NCI-H2107 (cell line): ENCODE data around the gene NHSL2.
A peak's percentile ranks its signal among the peaks of the same experiment; 100 is the strongest.

Experiments used
- DNase-seq: peaks from one replicate; lab custom pipeline; 2025; lab: John Stamatoyannopoulos, UW

The NHSL2 gene

DNA sequence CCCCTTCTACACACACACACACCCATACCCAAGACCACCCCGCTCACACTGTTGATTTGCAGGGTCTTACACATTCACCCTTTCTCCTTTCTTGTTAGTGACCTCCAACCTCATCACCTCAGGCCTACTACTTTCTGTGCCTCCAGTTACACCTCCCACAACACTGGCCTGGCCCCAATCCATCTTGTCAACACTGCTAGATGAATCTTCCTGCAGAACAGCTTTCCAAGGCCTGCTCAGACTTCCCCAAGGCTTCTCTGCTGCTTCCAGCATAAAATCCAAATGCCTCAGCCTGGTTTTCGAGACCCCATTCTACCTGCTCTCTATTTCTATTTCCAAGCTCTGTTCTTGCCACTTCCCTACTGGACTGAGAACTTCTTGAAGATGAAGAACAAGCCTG is 79.9 kb downstream of the NHSL2 start:
- no peak for DNase-seq

DNA sequence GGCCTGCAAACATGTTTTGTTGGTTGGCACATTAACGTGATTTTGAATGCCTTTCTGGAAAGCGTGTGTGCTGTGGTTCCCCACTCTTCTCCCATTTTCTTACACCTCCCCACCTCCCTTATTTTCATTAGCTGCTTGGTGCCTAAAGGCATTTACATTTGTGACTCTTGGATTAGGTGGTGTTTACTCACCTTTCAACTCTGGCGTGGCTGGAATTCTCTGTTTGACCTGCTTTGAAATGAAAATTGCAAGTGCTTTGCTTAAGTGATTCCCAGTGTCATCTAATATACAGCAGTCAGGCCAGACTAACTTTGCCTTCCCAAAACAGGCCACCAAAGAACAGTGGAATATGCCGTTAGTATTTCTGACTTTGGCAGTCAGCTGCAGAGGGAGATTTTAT is 80.5 kb downstream of the NHSL2 start:
- no peak for DNase-seq

DNA sequence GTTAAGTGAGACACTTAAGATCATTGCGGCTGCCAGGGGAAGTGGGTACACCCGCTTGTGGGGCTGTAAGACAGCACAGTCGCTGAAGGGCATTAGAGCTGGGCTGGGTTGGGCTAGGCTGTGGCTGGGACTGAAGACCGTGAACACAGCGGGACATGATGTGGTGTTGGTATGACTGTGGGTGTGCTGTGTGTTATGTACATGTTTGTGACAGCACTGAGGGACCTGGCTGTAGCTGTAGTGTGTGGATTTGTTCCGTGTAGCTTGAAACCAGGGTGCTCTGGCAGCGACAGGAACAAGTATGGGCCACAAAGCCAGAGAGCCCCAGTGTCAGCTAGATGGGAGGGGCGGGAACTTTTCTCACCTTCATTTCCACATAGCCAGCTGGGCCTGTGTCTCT is 82.1 kb downstream of the NHSL2 start:
- DNase-seq, result no peak

DNA sequence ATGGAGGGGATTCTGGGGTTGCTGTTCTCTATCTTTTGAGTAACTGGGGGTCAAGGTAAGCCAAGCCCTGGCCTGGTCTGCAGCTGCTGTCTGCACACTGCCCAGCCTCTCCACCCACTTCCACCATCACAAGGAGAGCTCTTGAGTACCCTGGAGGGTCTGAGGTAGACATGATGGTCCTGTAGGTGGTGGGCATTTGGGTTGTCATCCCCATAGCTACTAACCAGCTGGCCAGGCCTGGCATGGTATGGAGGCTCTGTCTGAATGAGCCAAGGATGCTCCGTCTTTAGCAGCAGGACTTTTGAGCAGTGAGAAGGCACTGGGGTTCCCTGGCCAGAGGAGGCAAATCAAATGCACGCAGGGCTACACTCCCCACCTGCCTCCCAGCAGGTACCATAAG is 82.7 kb downstream of the NHSL2 start:
- no peak for DNase-seq

DNA sequence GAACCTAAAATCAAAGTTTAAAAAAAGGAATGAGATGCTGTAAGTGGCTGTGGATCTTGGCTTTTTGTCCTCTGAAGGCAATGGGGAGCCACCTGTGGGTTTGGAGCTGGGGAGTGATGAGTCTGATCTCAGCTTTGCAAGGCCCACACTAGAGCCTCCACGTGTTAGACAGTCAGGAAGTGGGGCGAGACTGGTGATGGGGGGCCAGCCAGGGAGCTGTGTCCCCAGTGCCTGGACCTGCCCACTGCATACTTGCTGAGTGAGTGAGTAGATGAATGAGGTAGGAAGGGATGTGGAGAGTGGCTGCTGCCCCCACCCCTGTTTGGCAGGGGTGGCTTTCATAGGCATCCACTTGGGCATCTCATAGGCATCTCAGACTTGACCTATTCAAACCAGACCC is 84.0 kb downstream of the NHSL2 start:
- no peak for DNase-seq

DNA sequence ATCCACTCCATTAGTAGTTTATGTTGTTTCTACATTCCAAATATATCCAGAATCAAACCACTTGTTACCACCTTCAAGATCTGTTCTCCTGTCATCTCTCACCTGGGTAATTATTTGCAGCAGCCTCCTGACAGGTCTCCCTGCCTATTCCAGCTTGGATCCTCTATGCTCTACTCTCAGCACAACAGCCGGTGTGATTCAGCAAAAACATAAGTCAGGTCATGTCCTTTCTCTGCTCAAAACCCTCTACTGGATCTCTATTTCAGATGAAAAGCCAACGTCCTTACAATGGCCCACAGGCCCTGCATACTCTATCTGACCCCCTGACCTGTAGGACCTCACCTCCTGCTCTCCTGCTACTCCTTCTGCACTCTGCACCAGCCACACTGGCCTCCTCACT is 84.5 kb downstream of the NHSL2 start:
- no peak for DNase-seq

DNA sequence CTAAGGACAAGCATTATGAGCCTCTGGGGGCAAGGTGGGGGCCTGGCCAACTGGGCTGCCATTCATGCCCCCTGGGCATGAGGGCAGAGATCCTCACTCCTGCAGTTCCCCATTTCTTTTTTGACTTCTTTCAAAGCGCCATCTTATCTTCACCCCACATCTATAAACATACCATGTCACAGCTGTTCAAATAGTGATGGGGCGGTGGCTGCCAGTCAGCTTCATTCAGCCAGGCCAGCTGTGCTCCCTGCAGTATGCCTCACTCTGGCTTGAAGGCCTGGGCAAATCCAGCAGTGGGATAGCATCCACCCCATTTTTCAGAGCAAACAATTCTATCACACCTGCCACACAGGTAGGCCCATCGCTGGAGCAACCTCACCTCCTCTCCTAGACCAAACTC is 85.5 kb downstream of the NHSL2 start:
- DNase-seq, result no peak

DNA sequence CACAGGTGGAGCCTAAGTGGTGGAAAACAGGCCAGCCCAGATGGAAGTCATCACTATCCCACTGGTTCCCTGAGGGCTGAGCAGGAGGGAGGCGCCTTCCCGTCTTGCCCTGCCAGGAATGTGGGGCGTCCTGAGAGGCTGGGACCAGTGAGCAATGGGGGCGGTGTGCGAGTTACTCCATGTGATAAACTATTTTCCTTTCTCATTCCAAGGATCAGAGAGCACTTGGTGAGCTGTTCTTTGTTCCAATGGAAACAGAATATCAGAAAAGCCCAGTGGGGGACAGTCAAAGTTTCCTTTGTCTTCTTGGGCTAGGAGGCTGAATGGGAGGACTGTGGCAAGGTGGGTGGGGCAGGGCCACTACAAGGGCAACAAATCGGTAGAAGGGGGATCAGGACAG is 86.2 kb downstream of the NHSL2 start:
- no peak for DNase-seq

DNA sequence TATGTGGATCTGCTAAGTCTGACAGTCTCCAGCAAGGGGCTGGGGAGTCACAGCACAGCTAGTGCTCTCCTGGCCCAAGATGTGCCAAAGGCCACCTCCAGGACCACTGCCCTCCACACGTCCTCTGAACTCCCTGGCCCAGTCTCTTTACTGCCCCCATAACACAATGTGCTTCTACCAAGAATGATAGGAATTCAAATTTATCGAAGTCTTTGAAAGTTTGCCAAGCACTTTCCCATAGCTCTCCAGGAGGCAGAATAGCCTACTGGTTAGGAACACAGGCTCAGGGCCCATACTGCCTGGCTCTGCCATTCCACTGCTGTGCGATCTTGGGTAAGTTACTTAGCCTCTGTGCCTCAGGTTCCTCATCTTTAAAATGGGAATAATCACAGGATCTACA is 86.7 kb downstream of the NHSL2 start:
- DNase-seq, result no peak

DNA sequence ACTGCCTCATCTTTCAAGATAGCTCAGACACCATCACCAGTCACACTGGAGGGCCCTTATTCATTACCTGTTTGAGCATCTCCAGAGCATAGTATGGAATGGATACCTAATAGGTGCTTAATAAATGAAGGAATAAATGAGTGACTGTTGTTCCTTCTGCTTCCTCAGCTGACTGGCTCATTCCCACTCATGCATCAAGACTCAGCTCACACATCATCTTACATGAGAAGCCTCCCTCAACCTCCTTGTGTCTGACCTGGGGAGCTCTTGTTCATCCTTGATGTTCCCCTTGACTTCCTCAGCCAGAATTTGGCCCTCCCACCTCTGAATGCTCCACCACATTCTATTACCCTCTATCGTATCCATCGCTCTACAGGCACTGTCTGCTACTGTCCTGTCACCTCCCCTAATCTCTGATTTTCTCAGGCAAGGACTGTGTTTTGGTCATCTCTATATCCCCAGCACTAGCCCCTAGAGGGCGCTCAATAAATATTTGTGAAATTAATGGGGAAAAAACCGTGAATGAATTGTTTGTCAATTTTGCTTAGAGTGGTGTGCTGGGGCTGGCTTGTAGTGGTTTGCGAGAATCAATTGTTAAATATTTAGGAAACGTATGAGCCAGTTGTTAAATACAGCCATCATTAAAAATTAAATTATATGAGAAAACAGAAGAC is 88.3 kb downstream of the NHSL2 start:
- DNase-seq, result no peak

DNA sequence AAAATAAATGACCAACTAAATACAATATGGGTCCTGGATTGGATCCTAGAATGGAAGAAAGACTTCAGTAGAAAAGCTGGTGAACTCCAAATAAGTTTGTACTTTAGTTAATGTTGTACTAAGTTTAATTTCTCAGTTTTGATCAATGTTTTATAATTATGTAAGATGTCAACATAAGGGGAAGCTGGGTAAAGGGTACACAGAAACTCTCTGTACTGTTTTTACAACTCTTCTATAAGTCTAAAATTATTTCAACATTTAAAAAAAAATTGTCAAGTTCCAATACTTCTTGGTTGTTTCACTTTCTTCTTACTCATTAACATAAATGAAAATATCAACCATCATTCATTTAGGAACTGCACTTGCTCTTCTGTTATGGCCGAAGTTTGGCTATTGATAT is 88.9 kb downstream of the NHSL2 start:
- DNase-seq, result no peak

DNA sequence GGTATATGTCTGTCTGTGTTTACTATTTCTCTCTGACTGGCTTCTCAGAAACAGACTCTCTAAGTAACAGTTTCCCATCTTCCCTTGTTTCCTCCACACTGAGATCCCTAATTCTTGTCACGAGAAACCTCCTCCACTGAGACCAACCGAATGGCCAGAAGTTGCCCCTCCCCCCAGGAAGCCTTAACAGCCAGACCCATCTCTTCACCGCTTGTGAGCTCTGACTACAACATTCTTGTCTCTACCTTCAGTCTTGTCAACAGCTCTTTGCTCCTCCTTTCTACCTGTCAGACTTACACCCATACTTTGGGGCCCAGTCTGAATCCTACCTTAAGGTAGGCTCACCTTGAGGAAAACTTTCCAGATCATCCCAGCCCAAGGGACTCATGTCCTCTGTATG is 90.8 kb downstream of the NHSL2 start:
- DNase-seq, result no peak

DNA sequence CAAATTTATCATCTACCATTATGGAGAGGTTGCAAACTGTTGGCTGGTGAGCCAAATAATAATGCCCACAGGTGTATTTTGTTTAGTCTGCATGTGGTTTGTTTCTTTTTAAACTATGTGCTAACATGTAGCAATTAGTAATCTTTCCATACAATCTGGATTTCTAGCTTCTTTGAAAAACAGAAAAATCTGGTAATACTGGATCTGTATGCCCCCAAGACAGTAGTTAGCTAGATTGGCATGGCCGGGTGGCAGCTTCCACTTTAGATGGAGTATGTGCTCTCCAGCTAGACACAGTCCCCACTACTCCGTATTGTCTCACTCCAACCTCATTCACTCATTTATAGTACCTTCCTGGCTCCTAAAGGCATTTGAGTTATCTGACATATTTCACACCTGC is 91.3 kb downstream of the NHSL2 start:
- no peak for DNase-seq

DNA sequence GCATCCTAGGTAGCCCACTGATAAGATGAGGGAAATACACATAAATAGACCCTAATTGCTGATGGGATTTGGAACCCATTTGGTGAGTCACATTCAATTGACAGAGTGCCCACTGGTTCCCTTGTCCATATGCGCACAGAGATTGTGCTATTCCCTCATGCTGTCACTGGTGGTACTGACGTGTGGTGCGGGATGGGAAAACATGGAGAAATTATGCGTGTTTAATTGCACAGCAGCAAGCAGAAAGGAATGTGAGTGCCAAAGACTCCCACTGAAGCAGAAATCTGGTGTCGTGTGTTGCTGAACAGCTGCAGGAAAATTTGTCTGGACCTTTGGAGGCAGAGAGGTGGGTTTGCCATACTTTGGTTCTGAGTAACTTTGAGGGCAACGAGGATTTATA is 92.2 kb downstream of the NHSL2 start:
- DNase-seq, result no peak

DNA sequence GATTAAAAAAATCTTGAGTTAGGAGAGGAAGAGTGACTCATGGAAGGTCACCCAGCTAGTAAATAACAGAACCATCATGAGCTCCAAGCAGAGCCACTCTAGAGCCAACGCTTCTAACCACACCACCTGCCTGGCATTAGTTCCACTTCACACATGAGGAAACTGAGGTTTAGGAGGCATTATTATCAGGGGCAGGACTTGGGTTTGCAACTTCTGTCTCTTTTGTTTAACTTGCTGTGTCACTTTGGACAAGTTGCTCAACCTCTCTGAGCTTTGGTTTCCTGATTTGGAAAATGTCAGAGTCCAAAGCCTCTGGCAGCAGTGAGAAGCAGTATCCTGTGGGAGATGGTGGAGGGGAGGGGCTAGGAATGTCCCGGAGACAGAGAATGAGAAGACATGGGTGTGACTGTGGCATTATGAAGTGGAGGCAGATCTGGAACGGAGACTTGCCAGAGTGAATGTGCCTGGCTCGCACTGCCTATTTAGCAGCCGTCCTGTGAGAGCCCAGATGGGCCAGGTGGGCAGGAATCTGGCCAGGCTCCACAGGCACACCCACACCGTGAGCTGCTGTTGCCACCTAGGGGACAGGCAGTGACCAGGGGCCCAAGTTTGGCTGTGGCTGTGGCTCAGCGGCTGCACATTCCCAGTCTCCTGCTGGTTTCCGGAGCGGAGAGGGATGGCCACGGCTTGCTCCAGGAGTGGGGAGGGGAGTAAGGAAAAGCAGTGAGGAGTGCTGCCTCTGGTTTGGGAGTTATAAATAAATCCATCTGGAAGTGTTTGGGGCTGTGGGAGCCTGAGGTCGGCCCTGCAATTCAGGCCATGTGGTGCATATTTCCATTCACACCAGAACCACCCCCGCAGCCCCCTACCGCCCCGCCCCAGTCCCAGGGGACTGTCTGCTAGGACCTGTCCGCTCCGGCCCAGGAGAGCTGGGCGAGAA is 93.4 kb downstream of the NHSL2 start:
- DNase-seq, result no peak

DNA sequence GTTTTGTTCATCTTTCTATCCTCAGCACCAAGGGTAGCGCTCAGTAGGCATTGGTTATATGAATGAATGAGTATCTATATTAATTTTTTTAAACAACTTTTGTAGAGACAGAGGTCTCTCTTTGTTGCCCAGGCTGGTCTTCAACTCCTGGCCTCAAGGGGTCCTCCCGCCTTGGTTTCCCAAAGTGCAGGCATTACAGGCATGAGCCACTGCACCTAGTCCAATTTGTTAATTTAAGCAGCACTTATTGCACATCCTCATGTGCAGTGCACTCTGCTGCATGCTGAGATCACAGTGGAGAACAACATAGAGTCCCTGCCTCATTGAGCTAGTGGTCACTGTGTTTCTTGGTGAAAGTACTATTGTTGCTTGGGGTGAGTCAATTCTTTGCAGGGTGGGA is 94.4 kb downstream of the NHSL2 start:
- DNase-seq, result no peak

DNA sequence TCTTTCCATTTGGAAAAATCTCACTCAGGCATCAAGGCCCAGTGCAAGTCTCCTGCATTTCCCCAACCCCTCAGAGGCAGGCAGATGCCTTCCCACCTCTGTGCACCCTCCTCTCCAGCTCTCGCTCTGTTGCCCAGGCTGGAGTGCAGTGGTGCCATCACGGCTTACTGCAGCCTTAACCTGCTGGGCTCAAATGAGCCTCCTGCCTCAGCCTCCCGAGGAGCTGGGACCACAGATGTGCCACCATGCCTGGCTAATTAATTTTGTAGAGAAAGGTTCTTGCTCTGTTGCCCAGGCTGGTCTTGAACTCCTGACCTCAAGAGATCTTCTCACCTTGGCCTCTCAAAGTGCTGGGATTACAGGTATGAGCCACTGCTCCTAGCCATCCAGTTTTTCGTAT is 95.8 kb downstream of the NHSL2 start:
- DNase-seq, result no peak

DNA sequence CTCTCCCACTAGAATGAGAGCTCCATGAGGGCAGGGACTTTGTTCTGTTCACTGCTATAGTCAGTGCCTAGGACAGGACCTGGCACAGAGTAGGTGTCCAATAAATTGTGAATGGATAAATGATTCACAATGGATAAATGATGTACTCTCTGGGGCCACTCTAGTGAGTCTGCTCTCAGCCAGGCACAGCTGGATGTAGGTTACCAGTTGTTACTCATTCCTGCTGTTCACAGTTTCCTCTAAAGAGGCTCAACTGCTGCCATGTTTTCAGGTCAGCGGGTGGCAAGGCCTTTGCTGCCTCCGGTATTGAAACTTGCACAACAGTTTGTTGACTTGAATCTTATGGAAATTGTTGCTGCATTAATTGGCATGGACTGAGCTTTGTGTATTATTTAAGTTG is 99.1 kb downstream of the NHSL2 start:
- no peak for DNase-seq

DNA sequence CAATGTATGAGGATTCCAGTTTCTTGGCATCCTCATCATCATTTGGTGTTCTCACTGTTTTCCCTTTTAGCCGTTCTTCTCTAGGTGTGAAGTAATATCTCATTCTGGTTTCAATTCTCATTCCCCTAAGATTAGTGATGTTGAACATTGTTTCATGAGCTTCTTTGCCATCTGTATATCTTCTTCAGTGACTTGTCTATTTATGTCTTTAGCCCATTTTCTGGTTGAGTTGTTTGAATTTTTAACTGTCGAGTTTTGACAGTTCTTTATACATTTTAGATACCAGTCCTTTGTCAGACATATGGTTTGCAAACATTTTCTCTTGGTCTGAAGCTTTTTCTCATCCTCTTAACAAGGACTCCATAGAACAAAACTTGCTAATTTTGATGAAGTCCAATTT is 101.1 kb downstream of the NHSL2 start:
- no peak for DNase-seq

DNA sequence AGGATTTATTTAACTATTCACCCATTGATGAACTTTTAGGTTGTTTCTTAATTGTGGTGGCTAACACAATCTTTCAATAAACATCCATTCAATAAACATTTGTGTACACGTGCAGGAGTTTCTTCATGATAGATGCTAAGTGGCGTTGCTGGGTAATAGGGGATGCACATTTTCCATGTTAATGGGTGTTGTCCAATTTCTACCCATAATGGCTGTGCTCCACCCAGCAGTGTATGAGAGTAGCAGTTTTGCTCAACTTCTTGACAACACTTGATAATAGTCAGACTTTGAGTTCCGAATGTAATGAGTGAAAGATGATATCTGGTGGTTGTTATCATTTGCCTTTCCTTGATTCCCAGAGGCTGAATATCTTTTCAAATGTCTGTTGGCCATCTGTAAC is 104.7 kb downstream of the NHSL2 start:
- DNase-seq, result no peak

DNA sequence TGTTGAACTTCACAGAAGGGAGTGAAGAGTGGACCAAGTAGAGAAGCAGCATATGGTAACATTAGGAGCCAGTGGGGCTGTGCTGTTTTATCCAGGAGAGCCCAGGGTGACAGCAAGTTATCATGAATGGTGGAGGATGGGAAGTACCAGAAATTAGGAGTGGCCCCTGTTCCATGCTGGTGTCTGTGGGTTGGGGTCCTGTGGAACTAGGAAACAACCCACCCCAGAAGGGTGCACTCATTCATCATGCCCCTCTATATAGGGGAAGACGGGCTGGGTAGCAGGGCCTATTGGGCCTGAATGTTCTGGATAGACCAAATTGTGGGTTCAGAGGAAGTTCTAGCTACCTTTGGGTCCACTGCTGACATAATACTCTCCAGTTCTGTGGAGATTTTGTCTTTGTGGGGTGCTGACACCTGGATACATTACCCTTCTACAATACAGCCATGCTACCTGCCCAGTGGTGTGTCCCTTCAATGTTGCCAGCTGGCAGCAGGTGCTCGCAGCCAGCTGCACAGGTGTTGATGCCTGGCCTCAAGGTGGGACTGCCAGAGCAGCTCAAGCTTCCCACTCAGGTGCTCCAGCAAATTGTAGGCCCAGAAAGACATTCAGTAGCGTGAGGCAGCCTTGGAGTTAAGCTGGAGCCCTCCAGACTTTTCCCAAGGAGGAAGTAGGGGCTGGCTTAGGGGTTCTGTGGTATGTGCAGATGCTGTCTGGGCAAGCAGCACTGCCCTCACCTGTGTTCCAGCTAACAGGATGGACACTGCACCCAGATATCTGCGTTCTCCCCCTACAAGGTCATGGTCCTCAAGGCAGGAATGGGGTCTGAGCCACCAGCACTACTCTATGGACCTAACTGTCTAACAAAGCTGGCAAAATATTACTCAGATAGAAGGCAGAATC is 106.5 kb downstream of the NHSL2 start:
- DNase-seq, result no peak

DNA sequence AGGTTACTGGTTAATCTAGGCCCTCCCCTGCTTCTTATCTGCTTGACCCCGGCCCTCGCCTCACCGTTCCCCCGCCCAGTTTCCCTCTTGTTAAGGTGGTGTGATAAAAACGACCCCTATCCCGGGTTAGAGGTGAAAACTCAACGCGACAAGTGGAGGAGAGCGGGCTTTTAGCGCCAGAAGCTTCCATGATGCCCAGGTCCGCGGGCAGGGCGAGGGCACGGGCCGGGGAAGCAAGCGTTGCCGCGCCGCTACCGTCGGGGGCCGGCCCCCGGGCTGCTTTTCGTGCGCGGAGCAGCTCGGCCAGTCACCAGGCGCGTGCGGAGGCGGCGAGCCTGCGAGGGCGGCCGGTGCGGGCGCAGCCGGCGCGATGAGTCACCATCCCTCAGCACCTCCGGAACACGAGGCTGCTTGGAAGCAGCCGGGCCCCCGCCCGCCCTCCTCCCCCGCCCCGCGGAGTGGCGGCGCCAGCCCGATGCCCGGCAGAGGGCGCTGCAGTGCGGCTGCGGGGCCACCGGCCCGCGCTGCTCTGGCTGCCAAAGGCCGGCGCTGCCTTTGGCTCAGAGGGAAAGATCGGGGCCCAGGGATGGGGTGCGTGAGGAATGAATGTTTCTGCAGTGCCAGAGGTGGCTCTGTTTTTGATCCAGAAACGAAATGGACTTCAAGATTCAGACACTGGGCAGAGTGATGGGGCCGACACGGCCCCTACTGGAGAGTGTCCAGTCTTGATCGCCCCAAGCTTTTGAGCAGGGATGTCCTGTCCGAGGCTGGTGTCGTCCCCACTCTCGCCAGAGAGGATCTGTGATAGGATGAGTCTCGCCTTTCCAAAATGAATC is 107.8 kb downstream of the NHSL2 start:
- DNase-seq, result peak; percentile 45
